Amniotic stem cell (primary cell): ENCODE data around the gene IL22RA1.
A peak's percentile ranks its signal among the peaks of the same experiment; 100 is the strongest.

Source experiments
- DNase-seq: peaks from one replicate; lab custom pipeline; 2025; lab: John Stamatoyannopoulos, UW

Gene IL22RA1

DNA sequence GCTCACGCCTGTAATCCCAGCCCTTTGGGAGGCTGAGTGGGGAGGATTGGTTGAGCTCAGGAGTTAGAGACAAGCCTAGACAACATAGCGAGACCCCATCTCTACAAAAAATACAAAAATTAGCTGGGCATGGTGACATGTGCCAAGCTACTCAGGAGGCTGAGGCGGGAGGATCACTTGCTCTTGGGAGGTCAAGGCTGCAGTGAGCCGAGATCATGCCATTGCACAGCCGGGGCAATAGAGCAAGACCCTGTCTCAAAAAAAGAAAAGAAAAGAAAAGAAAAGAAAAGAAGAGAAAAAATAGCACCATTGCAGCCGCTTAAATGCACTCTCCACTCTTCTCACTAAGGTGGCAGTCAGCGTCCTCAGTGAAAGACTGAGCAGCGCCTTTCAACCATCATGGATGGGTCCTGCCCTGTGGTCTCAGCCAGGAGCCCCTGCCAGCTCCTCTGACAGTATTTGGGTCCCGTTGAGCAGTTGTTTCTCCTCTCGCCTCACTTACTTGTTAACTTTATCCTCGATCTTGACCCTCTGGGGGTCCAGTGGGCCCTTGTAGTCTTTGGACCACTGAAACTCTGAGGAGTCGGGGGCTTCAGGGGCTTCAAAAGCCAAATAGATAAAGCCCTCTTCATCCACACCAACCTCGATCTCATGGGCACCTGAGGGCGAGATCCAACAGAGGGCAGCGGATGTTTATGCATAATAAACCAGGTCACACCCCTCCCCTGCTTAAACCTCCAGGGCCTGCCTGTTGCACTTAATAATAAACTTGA lies 67.9 kb downstream of the IL22RA1 start:
- no peak for DNase-seq

DNA sequence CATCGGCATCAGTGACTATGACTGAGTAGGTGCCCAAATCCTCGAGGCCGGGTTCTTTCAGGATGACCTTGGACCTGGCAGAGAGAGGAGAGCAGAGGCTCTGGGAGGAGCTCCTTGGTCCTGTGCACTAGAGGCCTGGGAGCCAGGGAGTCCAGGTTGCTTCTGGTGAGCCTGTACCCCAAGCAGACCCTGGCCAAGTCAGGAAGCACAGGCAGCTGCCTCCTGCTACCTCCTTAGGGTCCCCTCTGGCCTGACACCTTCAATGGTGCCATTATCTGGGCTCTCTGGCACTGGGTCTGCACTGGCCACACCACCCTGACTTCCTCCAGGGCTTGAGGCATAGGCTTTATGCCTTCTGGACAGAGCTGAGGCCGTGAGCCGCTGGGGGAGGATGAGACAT lies 68.7 kb downstream of the IL22RA1 start:
- no peak for DNase-seq

DNA sequence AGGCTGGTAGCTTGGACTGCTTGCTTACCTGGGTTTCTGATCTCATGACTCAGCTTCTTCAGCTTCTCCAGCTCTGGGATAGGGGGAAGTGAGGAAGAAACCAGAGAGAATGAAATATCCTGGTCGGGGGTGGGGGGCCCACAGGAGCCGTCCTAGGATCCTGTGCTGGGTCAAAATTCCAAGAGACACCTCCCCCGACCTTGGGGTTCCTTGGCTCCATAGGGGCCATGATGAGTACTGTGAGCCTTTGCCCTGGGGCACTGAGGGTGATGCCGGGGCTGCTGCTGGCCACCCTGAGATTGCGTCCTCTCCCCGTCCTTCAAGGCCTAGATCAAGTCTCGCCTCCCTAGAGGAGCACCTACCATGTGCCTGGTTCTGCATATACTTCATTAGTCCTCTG lies 71.0 kb downstream of the IL22RA1 start:
- no peak for DNase-seq

DNA sequence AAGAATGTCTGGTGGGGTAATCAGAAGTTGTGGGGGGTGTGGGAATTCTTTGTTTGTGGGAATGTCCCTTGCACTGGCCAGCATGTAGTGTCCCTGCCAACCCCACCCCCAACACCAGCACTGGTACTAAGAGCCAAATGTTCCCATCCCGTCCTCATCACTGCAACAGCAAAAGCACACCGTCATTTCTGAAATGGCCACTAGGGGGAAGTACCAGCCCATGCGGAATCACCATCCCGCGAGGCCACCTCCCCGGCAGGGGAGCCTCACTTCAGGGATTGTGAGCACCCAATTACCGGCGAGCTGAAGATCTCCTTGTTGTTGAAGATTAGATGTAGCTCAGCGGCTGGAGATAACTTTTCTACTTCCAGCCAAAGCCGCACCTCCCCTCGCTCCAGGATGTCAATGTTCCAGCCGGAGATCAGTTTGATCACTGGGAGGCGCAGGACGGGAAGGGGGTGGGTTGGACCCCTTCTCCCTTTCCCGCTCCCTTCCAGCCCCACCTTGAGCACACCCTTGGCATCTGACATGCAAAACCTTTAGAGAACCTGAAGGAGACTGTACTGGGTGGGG lies 72.0 kb downstream of the IL22RA1 start:
- peak; percentile 59 for DNase-seq

DNA sequence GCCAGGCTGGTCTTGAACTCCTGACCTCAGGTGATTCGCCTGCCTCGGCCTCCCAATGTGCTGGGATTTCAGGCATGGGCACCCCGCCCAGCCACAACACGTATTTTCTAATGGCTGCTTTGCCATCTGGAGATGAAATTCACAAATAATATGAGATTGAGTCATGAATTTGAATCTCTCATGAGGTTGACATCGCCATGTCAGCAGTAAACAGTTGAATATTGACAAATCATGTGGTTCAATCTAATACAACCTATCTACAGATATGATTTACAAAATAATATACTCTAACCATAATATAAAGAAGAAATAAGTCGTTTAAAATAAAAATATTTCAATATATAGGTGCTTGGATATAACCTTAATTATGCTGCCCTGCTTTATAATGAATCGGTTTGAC lies 73.1 kb downstream of the IL22RA1 start:
- DNase-seq, result no peak
